ENCODE measurements around the gene TLE4.

Gene TLE4

DNA sequence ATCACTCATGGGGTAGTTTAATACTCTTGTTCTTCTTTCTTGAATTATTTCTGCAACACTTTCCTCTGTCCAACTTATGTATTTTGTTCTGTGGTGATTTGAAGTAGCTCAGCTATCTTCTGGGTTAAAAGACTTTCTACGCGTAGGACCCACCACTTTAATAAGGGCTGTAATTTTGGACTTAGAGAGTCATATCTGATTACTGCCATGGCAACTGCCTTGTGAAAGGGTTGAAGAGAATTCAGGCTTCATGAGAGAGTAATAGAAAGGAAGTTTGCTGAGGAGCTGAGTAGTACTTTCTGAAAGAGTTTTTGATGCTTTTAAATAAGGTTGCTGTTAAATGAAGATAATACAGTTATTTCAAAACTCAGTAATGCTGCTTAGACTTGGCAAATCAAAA, 89.5 kb downstream of the TLE4 start:
- Histone ChIP-seq H3K27ac (ENCODE audit: low read depth, low read length) (no peak overlapping the region), H3K9me3 (ENCODE audit: insufficient read depth, low read length) (no peaks in the 10 kb centered on the region), H3K36me3 (ENCODE audit: low read length) (no peaks in the 10 kb centered on the region), H3K27me3 (ENCODE audit: low read length) (no peaks in the 10 kb centered on the region), H3K79me2 (ENCODE audit: insufficient read depth, low read length) (no peaks in the 10 kb centered on the region), H3K4me2 (ENCODE audit: low read depth, low read length, poor library complexity, severe bottlenecking) (no peak overlapping the region), H2AFZ (ENCODE audit: low read depth, low read length, severe bottlenecking) (no peak overlapping the region), H3K4me3 (ENCODE audit: insufficient read depth, low read length, poor library complexity, severe bottlenecking) (no peak overlapping the region), H3K9me2 (replicated peaks; ENCODE audit: insufficient read depth, low read length) (no peaks in the 10 kb centered on the region), H3K9ac (ENCODE audit: low read length) (no peak overlapping the region), H4K20me1 (ENCODE audit: low read depth, low read length) (no peaks in the 10 kb centered on the region), H3F3A (ENCODE audit: insufficient read depth) (no peaks in the 10 kb centered on the region)
- TF ChIP-seq EZH2phosphoT487 (conservative IDR thresholded peaks at IDR 0.05; ENCODE audit: low read length) = no peak

GRCh38 chr9:79661886-79662536, 90.2 kb downstream of the TLE4 start:
- no peaks in the 10 kb centered on the region for H3F3A ChIP-seq (ENCODE audit: insufficient read depth)
- H3K4me3 ChIP-seq (ENCODE audit: insufficient read depth, low read length, poor library complexity, severe bottlenecking) = no peak overlapping the region
- H3K27ac ChIP-seq (ENCODE audit: low read depth, low read length) = no peak overlapping the region
- no peak for TF ChIP-seq CTCF (IDR thresholded peaks at IDR 0.05; ENCODE audit: insufficient read depth, low read length, poor library complexity, severe bottlenecking)
- TF ChIP-seq EZH2phosphoT487 (conservative IDR thresholded peaks at IDR 0.05; ENCODE audit: low read length) = no peak
- H3K4me2 ChIP-seq (ENCODE audit: low read depth, low read length, poor library complexity, severe bottlenecking) = no peak overlapping the region
- no peaks in the 10 kb centered on the region for H3K27me3 ChIP-seq (ENCODE audit: low read length)
- H3K9me3 ChIP-seq (ENCODE audit: insufficient read depth, low read length) = no peaks in the 10 kb centered on the region
- H3K36me3 ChIP-seq (ENCODE audit: low read length) = no peaks in the 10 kb centered on the region
- no peaks in the 10 kb centered on the region for H3K9me2 ChIP-seq (replicated peaks; ENCODE audit: insufficient read depth, low read length)
- H3K9ac ChIP-seq (ENCODE audit: low read length) = no peak overlapping the region
- no peaks in the 10 kb centered on the region for H3K79me2 ChIP-seq (ENCODE audit: insufficient read depth, low read length)
- no peaks in the 10 kb centered on the region for H4K20me1 ChIP-seq (ENCODE audit: low read depth, low read length)
- no peak overlapping the region for H2AFZ ChIP-seq (ENCODE audit: low read depth, low read length, severe bottlenecking)

GRCh38 chr9:79662537-79662956, 90.8 kb downstream of the TLE4 start:
- no peak overlapping the region for H3K9ac ChIP-seq (ENCODE audit: low read length)
- TF ChIP-seq EZH2phosphoT487 (conservative IDR thresholded peaks at IDR 0.05; ENCODE audit: low read length) = no peak
- H3F3A ChIP-seq (ENCODE audit: insufficient read depth) = no peaks in the 10 kb centered on the region
- no peak overlapping the region for H2AFZ ChIP-seq (ENCODE audit: low read depth, low read length, severe bottlenecking)
- no peaks in the 10 kb centered on the region for H3K9me2 ChIP-seq (replicated peaks; ENCODE audit: insufficient read depth, low read length)
- no peaks in the 10 kb centered on the region for H3K36me3 ChIP-seq (ENCODE audit: low read length)
- H3K27me3 ChIP-seq (ENCODE audit: low read length) = no peaks in the 10 kb centered on the region
- H4K20me1 ChIP-seq (ENCODE audit: low read depth, low read length) = no peaks in the 10 kb centered on the region
- H3K9me3 ChIP-seq (ENCODE audit: insufficient read depth, low read length) = no peaks in the 10 kb centered on the region
- no peak overlapping the region for H3K4me2 ChIP-seq (ENCODE audit: low read depth, low read length, poor library complexity, severe bottlenecking)
- no peaks in the 10 kb centered on the region for H3K79me2 ChIP-seq (ENCODE audit: insufficient read depth, low read length)
- no peak overlapping the region for H3K27ac ChIP-seq (ENCODE audit: low read depth, low read length)
- no peak overlapping the region for H3K4me3 ChIP-seq (ENCODE audit: insufficient read depth, low read length, poor library complexity, severe bottlenecking)

- no peaks in the 10 kb centered on the region for H4K20me1 ChIP-seq (ENCODE audit: low read depth, low read length)
- TF ChIP-seq CTCF (IDR thresholded peaks at IDR 0.05; ENCODE audit: insufficient read depth, low read length, poor library complexity, severe bottlenecking) = no peak
- TF ChIP-seq EZH2phosphoT487 (conservative IDR thresholded peaks at IDR 0.05; ENCODE audit: low read length) = no peak
- H3K27me3 ChIP-seq (ENCODE audit: low read length) = no peaks in the 10 kb centered on the region
- H3K9ac ChIP-seq (ENCODE audit: low read length) = no peak overlapping the region
- no peaks in the 10 kb centered on the region for H3K9me2 ChIP-seq (replicated peaks; ENCODE audit: insufficient read depth, low read length)
- H3F3A ChIP-seq (ENCODE audit: insufficient read depth) = no peaks in the 10 kb centered on the region
- H3K4me3 ChIP-seq (ENCODE audit: insufficient read depth, low read length, poor library complexity, severe bottlenecking) = no peak overlapping the region
- H3K79me2 ChIP-seq (ENCODE audit: insufficient read depth, low read length) = no peaks in the 10 kb centered on the region
- no peak overlapping the region for H2AFZ ChIP-seq (ENCODE audit: low read depth, low read length, severe bottlenecking)
- H3K36me3 ChIP-seq (ENCODE audit: low read length) = no peaks in the 10 kb centered on the region
- H3K27ac ChIP-seq (ENCODE audit: low read depth, low read length) = no peak overlapping the region
- H3K4me2 ChIP-seq (ENCODE audit: low read depth, low read length, poor library complexity, severe bottlenecking) = no peak overlapping the region
- no peaks in the 10 kb centered on the region for H3K9me3 ChIP-seq (ENCODE audit: insufficient read depth, low read length)
Observed at GRCh38 chr9:79663300-79663699, 91.5 kb downstream of the TLE4 start.

Measured in SU-DHL-6 (cell line).